Uterus (tissue), 2 donors: Measurements from ENCODE around the gene CLEC2A.

Experiments
- POLR2A ChIP-seq, 2 donors: fragments of 450-650 bp; IDR thresholded peaks; one replicate each; pipeline ENCODE4 v1.6.1; 2016; ENCODE audit warnings: antibody characterized with exemption in 2 of 2, mild to moderate bottlenecking in 1 of 2, moderate library complexity in 1 of 2
- TF ChIP-seq, protein P1 (sequence below), 4 experiments: fragments of 200-600 bp in 2 of 4; fragments of 450-650 bp in 2 of 4; sonication (generic) in 2 of 4; IDR thresholded peaks; one replicate each; pipeline ENCODE4 v1.5.1; 2016 to 2019; ENCODE audit warnings: antibody characterized with exemption in 4 of 4, mild to moderate bottlenecking in 2 of 4, moderate library complexity in 1 of 4

- TF ChIP-seq, protein P1, sequence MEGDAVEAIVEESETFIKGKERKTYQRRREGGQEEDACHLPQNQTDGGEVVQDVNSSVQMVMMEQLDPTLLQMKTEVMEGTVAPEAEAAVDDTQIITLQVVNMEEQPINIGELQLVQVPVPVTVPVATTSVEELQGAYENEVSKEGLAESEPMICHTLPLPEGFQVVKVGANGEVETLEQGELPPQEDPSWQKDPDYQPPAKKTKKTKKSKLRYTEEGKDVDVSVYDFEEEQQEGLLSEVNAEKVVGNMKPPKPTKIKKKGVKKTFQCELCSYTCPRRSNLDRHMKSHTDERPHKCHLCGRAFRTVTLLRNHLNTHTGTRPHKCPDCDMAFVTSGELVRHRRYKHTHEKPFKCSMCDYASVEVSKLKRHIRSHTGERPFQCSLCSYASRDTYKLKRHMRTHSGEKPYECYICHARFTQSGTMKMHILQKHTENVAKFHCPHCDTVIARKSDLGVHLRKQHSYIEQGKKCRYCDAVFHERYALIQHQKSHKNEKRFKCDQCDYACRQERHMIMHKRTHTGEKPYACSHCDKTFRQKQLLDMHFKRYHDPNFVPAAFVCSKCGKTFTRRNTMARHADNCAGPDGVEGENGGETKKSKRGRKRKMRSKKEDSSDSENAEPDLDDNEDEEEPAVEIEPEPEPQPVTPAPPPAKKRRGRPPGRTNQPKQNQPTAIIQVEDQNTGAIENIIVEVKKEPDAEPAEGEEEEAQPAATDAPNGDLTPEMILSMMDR (IDR thresholded peaks at IDR 0.05): no peak
- no peak for TF ChIP-seq POLR2A (IDR thresholded peaks at IDR 0.05)
Observed at GRCh38 chr12:9969673-9970072, 37.5 kb upstream of the CLEC2A start.
